GM12878 (cell line): ENCODE data around the gene FAM117B. TPM values are rescaled to one million over a fixed set of nuclear protein-coding genes. Genes with fewer than 3 reads are reported as not detected.

Source experiments
- ATAC-seq: fragments of 200-7000 bp; cut with Tn5 transposase; 3 replicates; pipeline ENCODE4 v1.9.1; 2020; ENCODE audit warnings: mild to moderate bottlenecking, moderate library complexity
- BruUV-seq: library from RNA; stranded (reverse); fragments of 400-500 nt; replicated peaks from 2 replicates; lab custom pipeline; 2021; lab: Mats Ljungman, UMichigan
- CTCF ChIA-PET: fragments of 300-600 bp; sonication (Branson Sonifier 250); formaldehyde crosslinking; extraction: SDS; loops from one replicate; lab custom pipeline; 2021; ENCODE audit warnings: inconsistent platforms; lab: Yijun Ruan, JAX
- POLR2A ChIA-PET: fragments of 350-600 bp; formaldehyde crosslinking; extraction: SDS; loops from one replicate; lab custom pipeline; 2021; ENCODE audit warnings: inconsistent platforms; lab: Charles Lee
- RAD21 ChIA-PET: fragments of 300-600 bp; sonication (Branson Sonifier 250); formaldehyde crosslinking; loops from one replicate; lab custom pipeline; 2023; ENCODE audit warnings: antibody characterized with exemption; ENCODE audit not compliant: unreplicated experiment; lab: Charles Lee
- SMC1A ChIA-PET: fragments of 300-600 bp; sonication (Branson Sonifier 250); formaldehyde crosslinking; loops from one replicate; lab custom pipeline; 2023; ENCODE audit not compliant: unreplicated experiment, uncharacterized antibody; lab: Charles Lee
- DNase-seq: peaks from one replicate; pipeline ENCODE4 v3.0.0-alpha.2; 2011; ENCODE audit warnings: low read depth, low spot score
- FAIRE-seq: peaks from 3 replicates; lab custom pipeline; 2011; peaks lifted over from hg19 to GRCh38; lab: Jason Lieb, UNC
- H2AFZ ChIP-seq: 2 replicates; pipeline ENCODE4 v1.6.0; 2011; ENCODE audit warnings: low read depth, low read length, control low read depth; ENCODE audit not compliant: control insufficient read depth
- H3K27ac ChIP-seq: 2 replicates; pipeline ENCODE4 v1.5.1; 2011; ENCODE audit warnings: control low read depth; ENCODE audit not compliant: control insufficient read depth, insufficient read depth
- H3K27me3 ChIP-seq, 2 experiments: replicated peaks in 1 of 2; 2 replicates each; pipeline versions ENCODE4 v1.6.0 to v1.6.1; 2011; ENCODE audit warnings: low read length in 1 of 2; ENCODE audit not compliant: control insufficient read depth in 2 of 2, insufficient read depth in 2 of 2
- H3K36me3 ChIP-seq, 2 experiments: 2 replicates each; pipeline ENCODE4 v1.5.1; 2011; ENCODE audit warnings: low read length in 1 of 2; ENCODE audit not compliant: control insufficient read depth in 2 of 2, insufficient read depth in 2 of 2
- H3K4me1 ChIP-seq: 2 replicates; pipeline ENCODE4 v1.6.1; 2011; ENCODE audit warnings: mild to moderate bottlenecking, low read length, moderate library complexity, mixed read lengths; ENCODE audit not compliant: control insufficient read depth, insufficient read depth
- H3K4me2 ChIP-seq: 2 replicates; pipeline ENCODE4 v1.6.0; 2011; ENCODE audit warnings: control low read depth; ENCODE audit not compliant: control insufficient read depth, insufficient read depth
- H3K4me3 ChIP-seq: fragments of 200-600 bp; sonication (generic); 2 replicates; pipeline ENCODE4 v1.5.1; 2016
- H3K79me2 ChIP-seq: 2 replicates; pipeline ENCODE4 v1.6.0; 2011; ENCODE audit warnings: low read length; ENCODE audit not compliant: control insufficient read depth, insufficient read depth
- H3K9ac ChIP-seq: 2 replicates; pipeline ENCODE4 v1.8.0; 2011; ENCODE audit warnings: low read length, control low read depth, mixed read lengths; ENCODE audit not compliant: control insufficient read depth, insufficient read depth
- H3K9me3 ChIP-seq: replicated peaks from 3 replicates; pipeline ENCODE4 v1.5.1; 2011; ENCODE audit warnings: mild to moderate bottlenecking, low read length; ENCODE audit not compliant: control insufficient read depth, insufficient read depth
- H4K20me1 ChIP-seq: 2 replicates; pipeline ENCODE4 v1.6.0; 2011; ENCODE audit not compliant: control insufficient read depth, insufficient read depth
- ESRRA ChIP-seq: IDR thresholded peaks from 2 replicates; pipeline ENCODE4 v1.6.1; 2012; ENCODE audit warnings: mild to moderate bottlenecking, low read length, improper control_type of control experiment
- GATAD2B ChIP-seq: fragments of 450-650 bp; conservative IDR thresholded peaks from 2 replicates; pipeline ENCODE4 v1.6.1; 2017; ENCODE audit warnings: low read depth, mild to moderate bottlenecking, moderate library complexity
- KAT2A ChIP-seq: conservative IDR thresholded peaks from 2 replicates; pipeline ENCODE4 v1.6.1; 2011; ENCODE audit warnings: low read depth, low read length; ENCODE audit not compliant: control insufficient read depth
- NFYB ChIP-seq: IDR thresholded peaks from 2 replicates; pipeline ENCODE4 v1.6.1; 2011; ENCODE audit warnings: low read depth, mild to moderate bottlenecking, low read length, improper control_type of control experiment, moderate library complexity; ENCODE audit not compliant: insufficient read depth
- RAD21 ChIP-seq: IDR thresholded peaks from 2 replicates; pipeline ENCODE4 v1.6.1; 2011; ENCODE audit warnings: mild to moderate bottlenecking, low read depth, low read length, moderate library complexity; ENCODE audit not compliant: insufficient read depth
- WGBS: methylation state at CpG from one replicate; pipeline ENCODE4 v1.1.6; 2016; ENCODE audit warnings: low lambda C conversion rate; ENCODE audit not compliant: insufficient replicate concordance, insufficient coverage; ENCODE audit errors: missing lambda C conversion rate; 5-methylcytosine and 5-hydroxymethylcytosine counted together
- in situ Hi-C: fragments of 300-500 bp; cut with MboI; formaldehyde crosslinking; loops from 9 replicates; pipeline ENCODE4 v1.14.3; 2018; ENCODE audit warnings: mixed read lengths
- intact Hi-C: fragments of 100-400 bp; cut with micrococcal nuclease; formaldehyde crosslinking; loops from one replicate; pipeline ENCODE4 v1.14.2; 2022; ENCODE audit not compliant: unreplicated experiment
- polyA plus RNA-seq, 11 experiments: library from polyadenylated mRNA; depleted of rRNA in 4 of 11; unstranded in 6 of 11; stranded (reverse) in 5 of 11; fragments of >200 nt; fragmentation: Nextera tagmentation in 4 of 11; fragmentation: Illumina TruSeq in 1 of 11; extraction: Ambion mirVana in 4 of 11; extraction: Trizol in 1 of 11; gene quantifications; 1 replicate in 1 of 11; 2 replicates in 10 of 11; pipeline versions ENCODE4 v1.2.1 to v1.2.3, GENCODE V29; 2011 to 2016; ENCODE audit warnings: inconsistent platforms in 2 of 11, missing spikeins in 2 of 11, low read depth in 1 of 11
- total RNA-seq, 4 experiments: library from RNA; depleted of rRNA in 3 of 4; stranded (reverse); fragments of >200 nt in 3 of 4; fragmentation: Illumina TruSeq in 1 of 4; extraction: Trizol in 1 of 4; gene quantifications; 2 replicates each; pipeline versions ENCODE4 v1.2.1 to v1.2.3, GENCODE V29; 2013 to 2021
- TF ChIP-seq, protein P1 (sequence below): fragments of 450-650 bp; formaldehyde crosslinking; IDR thresholded peaks from 2 replicates; pipeline ENCODE4 v1.4.0; 2020; ENCODE audit warnings: mild to moderate bottlenecking, moderate library complexity
- TF ChIP-seq, protein P2 (sequence below): IDR thresholded peaks from 2 replicates; pipeline ENCODE4 v1.6.1; 2011; ENCODE audit warnings: borderline replicate concordance, low read depth, mild to moderate bottlenecking, moderate library complexity, mixed read lengths, low read length; ENCODE audit not compliant: insufficient read depth; ENCODE audit errors: extremely low read length

The FAM117B gene
- total and polyA plus RNA-seq, 10 of the 15 experiments (the other 5 are each of a cell fraction or from before 2014, with no cell fraction given) = 1.6 to 7.6 (median 4.2) TPM

DNA sequence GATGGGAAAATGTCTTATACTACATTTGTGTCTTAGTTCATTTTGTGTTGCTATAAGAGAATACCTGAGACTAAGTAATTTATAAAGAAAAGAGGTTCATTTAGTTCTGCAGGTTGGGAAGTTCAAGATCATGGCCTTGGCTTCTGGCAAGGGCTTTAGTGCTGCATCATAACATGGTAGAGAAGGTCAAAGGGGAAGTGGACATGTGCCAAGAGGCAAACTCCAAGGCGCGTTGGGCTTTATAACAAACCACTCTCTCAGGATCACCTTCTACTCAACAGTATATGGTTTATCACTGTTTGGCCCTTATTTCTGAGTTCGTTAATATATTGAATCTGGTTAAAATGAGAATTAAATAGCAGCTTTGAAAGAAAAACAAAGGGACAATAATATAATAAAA is 178.6 kb downstream of the FAM117B start (continued):
- TF ChIP-seq, protein P1, sequence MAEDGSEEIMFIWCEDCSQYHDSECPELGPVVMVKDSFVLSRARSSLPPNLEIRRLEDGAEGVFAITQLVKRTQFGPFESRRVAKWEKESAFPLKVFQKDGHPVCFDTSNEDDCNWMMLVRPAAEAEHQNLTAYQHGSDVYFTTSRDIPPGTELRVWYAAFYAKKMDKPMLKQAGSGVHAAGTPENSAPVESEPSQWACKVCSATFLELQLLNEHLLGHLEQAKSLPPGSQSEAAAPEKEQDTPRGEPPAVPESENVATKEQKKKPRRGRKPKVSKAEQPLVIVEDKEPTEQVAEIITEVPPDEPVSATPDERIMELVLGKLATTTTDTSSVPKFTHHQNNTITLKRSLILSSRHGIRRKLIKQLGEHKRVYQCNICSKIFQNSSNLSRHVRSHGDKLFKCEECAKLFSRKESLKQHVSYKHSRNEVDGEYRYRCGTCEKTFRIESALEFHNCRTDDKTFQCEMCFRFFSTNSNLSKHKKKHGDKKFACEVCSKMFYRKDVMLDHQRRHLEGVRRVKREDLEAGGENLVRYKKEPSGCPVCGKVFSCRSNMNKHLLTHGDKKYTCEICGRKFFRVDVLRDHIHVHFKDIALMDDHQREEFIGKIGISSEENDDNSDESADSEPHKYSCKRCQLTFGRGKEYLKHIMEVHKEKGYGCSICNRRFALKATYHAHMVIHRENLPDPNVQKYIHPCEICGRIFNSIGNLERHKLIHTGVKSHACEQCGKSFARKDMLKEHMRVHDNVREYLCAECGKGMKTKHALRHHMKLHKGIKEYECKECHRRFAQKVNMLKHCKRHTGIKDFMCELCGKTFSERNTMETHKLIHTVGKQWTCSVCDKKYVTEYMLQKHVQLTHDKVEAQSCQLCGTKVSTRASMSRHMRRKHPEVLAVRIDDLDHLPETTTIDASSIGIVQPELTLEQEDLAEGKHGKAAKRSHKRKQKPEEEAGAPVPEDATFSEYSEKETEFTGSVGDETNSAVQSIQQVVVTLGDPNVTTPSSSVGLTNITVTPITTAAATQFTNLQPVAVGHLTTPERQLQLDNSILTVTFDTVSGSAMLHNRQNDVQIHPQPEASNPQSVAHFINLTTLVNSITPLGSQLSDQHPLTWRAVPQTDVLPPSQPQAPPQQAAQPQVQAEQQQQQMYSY (CRISPR knock-in tag) = no peak
- TF ChIP-seq RAD21 (no peak), ESRRA (no peak), KAT2A (no peak), GATAD2B (no peak)
- TF ChIP-seq, protein P2, sequence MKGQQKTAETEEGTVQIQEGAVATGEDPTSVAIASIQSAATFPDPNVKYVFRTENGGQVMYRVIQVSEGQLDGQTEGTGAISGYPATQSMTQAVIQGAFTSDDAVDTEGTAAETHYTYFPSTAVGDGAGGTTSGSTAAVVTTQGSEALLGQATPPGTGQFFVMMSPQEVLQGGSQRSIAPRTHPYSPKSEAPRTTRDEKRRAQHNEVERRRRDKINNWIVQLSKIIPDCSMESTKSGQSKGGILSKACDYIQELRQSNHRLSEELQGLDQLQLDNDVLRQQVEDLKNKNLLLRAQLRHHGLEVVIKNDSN = no peak

DNA sequence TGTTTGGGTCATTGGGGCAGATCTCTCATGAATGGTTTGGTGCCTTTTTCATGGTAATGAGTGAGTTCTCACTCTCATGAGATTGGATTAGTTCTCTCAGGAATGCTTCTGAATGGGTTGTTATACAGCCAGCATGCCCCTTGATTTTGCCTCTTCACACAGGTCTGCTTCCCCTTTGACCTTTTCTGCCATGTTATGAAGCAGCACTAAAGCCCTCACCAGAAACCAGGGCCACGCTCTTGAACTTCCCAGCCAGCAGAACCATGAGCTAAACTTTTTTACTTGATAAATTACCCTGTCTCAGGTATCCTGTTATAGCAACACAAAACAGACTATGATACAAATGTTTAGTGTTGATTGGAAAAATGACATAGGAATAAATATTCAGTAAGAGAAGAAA is 179.5 kb downstream of the FAM117B start:
- FAIRE-seq (no peak), DNase-seq (no peak), ATAC-seq (no peak)
- Histone ChIP-seq H3K27ac (no peak overlapping the region), H2AFZ (no peak overlapping the region), H3K79me2 (no peaks in the 10 kb centered on the region), H3K4me2 (no peak overlapping the region), H3K4me1 (no peaks in the 10 kb centered on the region), H3K36me3 (no peaks in the 10 kb centered on the region), H3K9ac (no peak overlapping the region), H4K20me1 (no peaks in the 10 kb centered on the region), H3K27me3 (no peaks in the 10 kb centered on the region), H3K9me3 (no peaks in the 10 kb centered on the region), H3K4me3 (no peak overlapping the region)
- intact Hi-C loops (no loop called here), in situ Hi-C loops (no loop called here)
- no peak for TF ChIP-seq NFYB
- ChIA-PET CTCF (interaction anchor here (0.8 to 1.6 kb wide), 3 partner anchors 9 to 79 kb away, joined by 3 read pairs; no protein-coding TSS in a partner anchor), RAD21 (interaction anchor here (1.0 kb wide), 1 partner anchor 226 kb away, joined by 3 read pairs; no protein-coding TSS in a partner anchor), POLR2A (no interaction called here), SMC1A (interaction anchor here (0.7 to 3.2 kb wide), 3 partner anchors 11 to 852 kb away, joined by 3 to 8 read pairs (median 3); no protein-coding TSS in a partner anchor)
- 40% methylated on average over 1 of the region's 1 CpG for WGBS
- no TSS peak for BruUV-seq
